Left ventricle myocardium superior (tissue), 1 donor: ENCODE results near the gene PHYKPL. TPM values are rescaled to one million over a fixed set of nuclear protein-coding genes. Genes with fewer than 3 reads are reported as not detected.

Experiments
- ATAC-seq: fragments of 200-7000 bp; cut with Tn5 transposase; one replicate; pipeline ENCODE4 v1.9.1; 2020; ENCODE audit warnings: mild to moderate bottlenecking, moderate library complexity
- DNase-seq: peaks from one replicate; pipeline ENCODE4 v3.0.0-alpha.2; 2020
- intact Hi-C: fragments of 100-400 bp; cut with micrococcal nuclease; formaldehyde crosslinking; loops from one replicate; pipeline ENCODE4 v1.11.0; 2022
- total RNA-seq: library from RNA; stranded (reverse); fragmentation: NEBNext Ultra II Directional; extraction: Animal tissue kit (Norgen Biotek cat#: 25700); gene quantifications from one replicate; pipeline ENCODE4 v1.2.1, GENCODE V29; 2021
- donor health status: DM: no; HTN: yes; CAD: no; lungs with severe emphysema.

Gene PHYKPL
- total RNA-seq, 1 donor from 2014 or later = 40.7 TPM

GRCh38 chr5:178212241-178213002 lies 20.2 kb downstream of the PHYKPL start:
- intact Hi-C loops = no loop called here
- no peak for ATAC-seq

DNA sequence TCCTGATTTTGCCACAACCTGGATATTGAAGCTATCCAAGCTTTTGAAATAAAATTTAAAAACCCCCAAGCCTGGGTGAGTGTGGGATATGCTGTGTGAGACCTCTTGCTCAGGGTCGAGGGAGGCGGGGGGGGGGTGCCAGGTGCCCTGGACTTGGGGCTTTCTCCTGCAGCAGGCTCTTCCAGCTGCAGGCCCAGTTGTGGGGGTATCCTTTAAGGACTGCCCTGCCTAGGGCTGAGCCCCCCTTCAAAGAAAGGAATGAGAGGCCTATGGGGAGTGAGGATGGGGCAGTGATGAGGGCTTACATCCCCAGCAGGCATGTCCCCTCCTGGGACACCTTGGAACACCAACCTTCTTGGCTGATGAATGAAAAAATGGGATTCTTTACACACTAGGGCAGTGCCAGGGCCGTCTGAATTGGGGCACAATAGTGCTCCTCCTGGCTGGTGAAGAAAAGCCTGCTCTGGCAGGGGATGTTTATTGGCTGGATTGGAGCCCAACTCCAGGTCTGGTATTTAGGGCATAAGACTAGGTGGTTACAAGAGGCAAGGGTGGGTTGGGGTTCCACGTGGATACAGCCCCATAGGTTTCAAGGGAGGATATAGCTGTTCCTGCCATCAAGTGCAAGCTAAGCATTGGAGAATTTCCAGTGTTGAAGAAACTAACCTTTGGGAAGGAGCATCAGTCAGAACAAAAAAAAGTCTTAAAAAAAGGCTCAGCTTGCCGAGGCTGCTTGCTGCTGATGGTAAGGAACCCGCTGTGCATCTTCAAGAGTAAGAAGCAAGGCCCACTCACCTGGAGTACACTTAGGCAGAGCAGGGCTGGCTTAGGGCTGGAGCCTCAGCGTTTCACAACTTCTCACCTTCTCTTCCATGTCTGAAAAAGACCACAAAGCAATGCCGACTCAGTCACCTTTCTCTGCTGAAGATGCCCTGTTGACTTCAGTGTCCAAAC lies 21.2 kb downstream of the PHYKPL start:
- intact Hi-C loops = no loop called here
- ATAC-seq (no peak), DNase-seq (peak; percentile 1)

More at GRCh38 chr5:178212241-178213002, 20.2 kb downstream of the PHYKPL start:
- no peak for DNase-seq

DNA sequence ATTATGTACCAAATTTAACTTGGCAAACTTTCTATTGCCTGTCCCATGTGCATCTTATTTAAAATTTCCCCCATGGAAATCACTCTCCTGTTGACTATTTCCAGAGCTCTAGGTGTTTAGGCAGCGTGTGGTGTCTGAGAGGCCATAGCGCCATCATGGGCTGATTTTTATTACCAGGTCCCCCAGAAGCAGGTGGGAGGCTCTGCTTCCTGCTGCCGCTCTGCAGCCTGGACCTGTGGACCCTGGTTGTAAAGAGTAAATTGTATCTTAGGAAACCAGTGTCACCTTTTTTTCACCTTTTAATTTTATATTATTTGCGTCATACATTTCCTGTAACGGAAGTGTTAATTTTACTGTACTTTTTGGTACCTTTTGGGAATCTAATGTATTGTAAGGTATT lies 21.9 kb downstream of the PHYKPL start:
- DNase-seq (no peak), ATAC-seq (no peak)
- intact Hi-C loops = no loop called here

GRCh38 chr5:178210073-178210535 lies 22.5 kb downstream of the PHYKPL start:
- ATAC-seq (no peak), DNase-seq (no peak)
- intact Hi-C loops = no loop called here

GRCh38 chr5:178209334-178210072 lies 23.1 kb downstream of the PHYKPL start:
- DNase-seq (no peak), ATAC-seq (no peak)
- intact Hi-C loops = no loop called here

- intact Hi-C loops = no loop called here
- no peak for ATAC-seq
- no peak for DNase-seq
Observed at GRCh38 chr5:178208540-178209227, 23.9 kb downstream of the PHYKPL start.

GRCh38 chr5:178207917-178208280 lies 24.7 kb downstream of the PHYKPL start:
- DNase-seq = no peak
- no peak for ATAC-seq
- intact Hi-C loops = no loop called here

DNA sequence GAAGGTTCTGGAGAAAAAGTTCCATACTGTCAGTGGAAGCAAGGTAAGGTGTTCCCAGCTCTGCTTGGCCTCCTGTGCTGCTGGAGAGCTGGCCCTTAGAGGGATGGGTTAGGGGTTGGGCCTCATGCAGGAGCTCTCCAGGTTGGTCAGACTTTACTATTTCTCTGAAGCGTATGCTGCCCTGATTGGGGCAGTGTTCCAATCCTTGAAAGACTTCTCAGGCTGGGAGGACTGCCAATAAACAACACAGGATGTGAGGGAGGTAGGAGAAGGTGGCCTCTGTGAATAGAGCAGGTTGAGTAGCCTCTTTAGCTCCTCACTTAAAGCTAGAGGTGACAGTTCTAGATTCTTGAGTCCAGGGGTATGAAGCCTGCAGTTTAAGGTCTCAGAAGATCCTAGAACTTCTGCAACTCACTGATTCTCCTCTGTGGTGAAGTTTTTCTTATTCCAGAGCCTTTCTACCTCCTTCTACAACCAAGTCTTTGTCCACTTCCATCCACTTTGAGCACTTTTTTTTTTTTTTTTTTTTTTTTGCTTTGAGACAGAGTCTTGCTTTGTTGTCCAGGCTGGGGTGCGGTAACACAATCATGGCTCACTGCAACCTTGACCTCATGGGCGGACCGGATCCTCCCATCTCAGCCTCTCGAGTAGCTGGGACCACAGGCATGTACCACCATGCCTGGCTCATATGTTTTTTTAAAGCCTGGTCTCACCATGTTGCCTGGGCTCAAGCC lies 25.3 kb downstream of the PHYKPL start:
- intact Hi-C loops = no loop called here
- ATAC-seq (peak; percentile 17), DNase-seq (no peak)

DNA sequence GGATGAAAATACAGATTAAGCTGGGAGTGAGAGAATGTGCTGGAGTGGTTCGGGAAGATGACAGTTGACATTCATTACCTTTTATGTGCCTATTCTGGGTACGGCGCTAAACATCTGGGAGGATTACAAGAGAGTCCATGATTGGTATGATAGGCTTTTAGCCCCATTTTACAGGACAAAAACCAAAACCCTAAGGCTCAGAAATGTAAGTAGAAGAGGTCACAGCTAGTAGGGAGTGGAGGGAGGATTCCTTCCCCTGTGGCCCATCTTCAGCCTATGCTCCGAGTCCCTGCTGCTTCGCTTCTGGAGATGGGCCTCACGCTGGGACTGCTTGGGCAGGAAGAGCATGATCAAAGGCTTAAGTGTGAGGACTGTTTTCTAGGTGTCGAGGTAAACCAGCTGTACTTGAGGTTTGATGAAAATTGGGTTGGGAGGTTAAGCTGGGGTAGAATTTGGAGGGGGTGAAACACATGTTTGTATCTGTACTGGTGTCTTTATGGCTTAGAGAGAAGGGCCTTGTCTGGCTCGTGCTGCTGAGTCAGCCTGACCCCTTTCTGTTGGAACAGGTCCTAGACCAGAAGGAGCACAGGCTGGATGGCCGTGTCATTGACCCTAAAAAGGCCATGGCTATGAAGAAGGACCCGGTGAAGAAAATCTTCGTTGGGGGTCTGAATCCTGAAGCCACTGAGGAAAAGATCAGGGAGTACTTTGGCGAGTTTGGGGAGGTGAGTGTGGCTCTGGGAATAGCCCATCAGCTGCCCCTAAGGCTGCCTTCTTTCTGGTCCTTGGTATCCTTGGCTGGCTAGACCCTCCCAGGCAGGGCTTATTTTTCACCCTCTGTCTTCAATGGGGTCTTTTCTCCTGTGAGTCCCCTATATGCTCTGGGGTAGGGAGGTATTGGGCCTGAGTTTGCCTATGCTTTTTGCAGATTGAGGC lies 26.2 kb downstream of the PHYKPL start:
- no peak for ATAC-seq
- intact Hi-C loops = no loop called here
- DNase-seq = no peak

DNA sequence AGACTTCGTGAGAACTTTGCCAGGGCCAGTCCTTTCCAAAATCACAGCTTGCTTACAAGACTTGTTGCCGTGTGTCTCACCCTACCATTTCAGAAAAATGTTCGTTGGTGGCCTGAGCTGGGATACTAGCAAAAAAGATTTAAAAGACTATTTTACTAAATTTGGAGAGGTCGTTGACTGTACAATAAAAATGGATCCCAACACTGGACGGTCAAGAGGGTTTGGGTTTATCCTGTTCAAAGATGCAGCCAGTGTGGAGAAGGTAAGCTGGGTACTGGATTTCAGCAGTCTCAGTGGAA lies 26.9 kb downstream of the PHYKPL start:
- ATAC-seq (no peak), DNase-seq (no peak)
- intact Hi-C loops = no loop called here

- intact Hi-C loops = no loop called here
- ATAC-seq (peak; percentile 63), DNase-seq (peak; percentile 88)
Observed at GRCh38 chr5:178204935-178205748, 27.5 kb downstream of the PHYKPL start.

GRCh38 chr5:178204182-178204934 lies 28.2 kb downstream of the PHYKPL start, which contains the start of gene HNRNPAB:
Gene HNRNPAB, plus strand, starts transcription at chr5:178204533. Its CDS starts 305 bp downstream, at chr5:178204838.
- ATAC-seq (peak; percentile 93), DNase-seq (peak; percentile 95)
- intact Hi-C loops = no loop called here

DNA sequence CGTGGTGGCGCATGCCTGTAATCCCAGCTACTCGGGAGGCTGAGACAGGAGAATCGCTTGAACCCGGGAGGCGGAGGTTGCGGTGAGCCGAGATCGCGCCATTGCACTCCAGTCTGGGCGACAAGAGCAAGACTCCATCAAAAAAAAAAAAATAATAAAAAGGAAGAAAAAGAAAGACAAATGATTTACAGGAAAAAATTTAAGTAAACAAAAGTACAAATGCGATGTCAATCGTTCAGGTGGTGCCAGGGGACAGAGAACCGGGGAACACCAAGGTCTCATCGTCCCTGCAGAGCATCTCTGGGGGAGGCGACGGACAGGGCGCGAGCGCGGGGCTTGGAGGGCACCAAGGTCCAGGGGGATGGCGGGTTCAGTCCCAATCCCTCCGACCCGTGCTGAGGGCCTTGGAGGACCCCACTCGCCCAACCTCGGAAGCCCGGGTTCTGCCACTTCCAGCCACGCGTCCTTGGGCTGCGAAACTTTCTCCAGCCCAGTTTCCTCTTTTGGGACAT lies 28.9 kb downstream of the PHYKPL start:
- no peak for DNase-seq
- intact Hi-C loops = no loop called here
- ATAC-seq = peak; percentile 2

DNA sequence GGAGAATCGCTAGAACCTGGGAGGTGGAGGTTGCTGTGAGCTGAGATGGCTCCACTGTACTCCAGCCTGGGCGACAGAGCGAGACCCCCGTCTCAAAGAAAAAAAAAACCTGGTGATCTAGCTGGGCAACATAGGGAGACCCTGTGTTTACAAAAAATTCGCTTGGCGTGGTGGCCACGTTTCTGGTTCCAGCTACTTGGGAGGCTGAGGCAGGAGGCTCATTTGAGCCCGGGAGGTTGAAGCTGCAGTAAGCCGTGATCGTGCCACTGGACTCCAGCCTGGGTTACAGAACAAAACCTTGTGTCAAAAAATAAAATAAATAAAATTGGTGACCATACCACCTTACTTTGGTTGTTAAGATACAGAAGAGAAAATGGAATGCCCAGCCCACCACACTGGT lies 30.1 kb downstream of the PHYKPL start:
- intact Hi-C loops = no loop called here
- ATAC-seq (no peak), DNase-seq (no peak)

DNA sequence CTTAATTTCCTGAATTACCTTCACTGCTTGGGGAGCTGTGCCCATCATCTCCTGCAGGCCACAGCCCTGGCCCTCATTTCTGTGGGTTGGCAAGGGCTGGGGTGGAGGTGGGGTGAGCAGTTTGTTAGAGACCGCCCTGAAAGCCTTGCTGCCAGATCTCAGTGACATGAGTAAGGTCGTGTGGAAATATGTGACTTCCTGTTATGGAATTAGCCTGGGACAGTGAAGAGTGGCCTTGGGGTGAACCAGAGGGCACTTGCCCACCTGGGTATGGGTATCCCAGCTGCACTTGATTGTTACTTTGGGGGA lies 30.7 kb downstream of the PHYKPL start:
- intact Hi-C loops = no loop called here
- DNase-seq = no peak
- ATAC-seq = no peak
